Measurements from ENCODE around the gene CACNA1C.

The CACNA1C gene

DNA sequence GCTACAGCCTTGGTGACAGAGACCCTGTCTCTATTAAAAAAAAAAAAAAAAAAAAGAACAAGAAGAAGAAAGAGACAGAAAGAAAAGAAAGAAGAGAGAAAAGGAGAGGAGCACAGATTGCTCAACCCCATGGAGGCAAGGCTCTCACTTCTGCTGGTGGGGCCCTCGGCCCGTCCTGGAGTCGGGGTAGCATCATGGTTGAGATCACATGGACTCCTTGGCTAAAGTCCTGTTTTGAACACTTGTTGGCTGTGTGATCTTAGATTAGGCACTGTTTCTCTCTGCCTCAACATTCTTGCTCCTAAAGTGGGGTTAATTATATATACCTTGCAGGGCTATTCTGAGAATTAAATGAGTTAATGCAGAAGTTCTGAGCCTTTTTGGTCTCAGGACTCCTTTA is 207.7 kb downstream of the CACNA1C start:
- DNase-seq: no peak

- no peak for DNase-seq
Measured at GRCh38 chr12:2261708-2262107, 208.9 kb downstream of the CACNA1C start.

DNA sequence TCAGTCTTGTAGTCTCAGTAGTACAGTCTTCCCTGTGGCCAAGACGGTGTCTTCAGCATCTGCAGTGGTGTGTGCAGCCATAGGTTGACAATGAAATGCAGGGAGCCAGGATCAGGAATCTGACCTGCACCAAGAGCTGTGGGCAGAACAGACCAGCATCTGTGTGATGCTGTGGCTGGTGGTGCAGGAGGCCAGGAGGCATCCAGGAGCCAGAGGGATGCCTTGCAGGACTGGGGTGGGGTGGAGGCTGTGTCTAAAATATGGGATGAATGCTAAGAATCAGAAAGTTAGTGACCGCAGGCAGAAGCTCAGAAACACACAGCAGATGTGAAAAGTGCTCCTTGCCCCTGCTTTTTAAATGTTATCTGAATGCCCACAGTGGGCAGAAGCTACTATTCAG is 209.7 kb downstream of the CACNA1C start:
- DNase-seq: no peak

- DNase-seq: no peak
Measured at GRCh38 chr12:2263901-2264300, 211.1 kb downstream of the CACNA1C start.

DNA sequence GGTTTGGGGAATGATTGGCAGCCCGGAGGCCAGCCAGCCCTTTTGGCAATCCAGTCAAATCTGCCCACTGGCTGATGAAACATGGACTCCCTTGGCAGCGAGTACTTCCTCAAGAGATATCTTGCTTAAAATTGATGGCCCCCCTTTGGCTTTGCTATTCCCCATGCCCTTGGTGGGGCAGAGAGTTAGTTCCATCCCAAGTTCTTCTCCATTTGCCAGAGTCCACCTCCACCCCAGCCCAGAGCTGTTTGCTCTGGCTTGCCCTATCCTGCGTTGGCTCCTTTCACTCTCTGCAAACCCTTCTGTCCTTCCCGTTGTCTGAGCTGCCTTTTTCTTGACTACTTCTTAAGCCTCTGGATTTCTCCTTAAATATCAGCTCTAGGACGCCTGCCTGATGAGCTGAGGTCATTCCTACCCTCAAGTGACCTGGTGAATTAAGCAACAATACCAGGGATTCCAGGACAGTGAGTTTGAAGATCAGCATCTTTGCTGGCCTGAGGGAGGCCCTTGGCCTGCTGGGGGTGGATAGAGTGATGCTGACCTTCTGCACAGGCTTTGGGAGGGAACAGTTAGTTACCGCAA is 212.0 kb downstream of the CACNA1C start:
- DNase-seq: peak; percentile 99

DNA sequence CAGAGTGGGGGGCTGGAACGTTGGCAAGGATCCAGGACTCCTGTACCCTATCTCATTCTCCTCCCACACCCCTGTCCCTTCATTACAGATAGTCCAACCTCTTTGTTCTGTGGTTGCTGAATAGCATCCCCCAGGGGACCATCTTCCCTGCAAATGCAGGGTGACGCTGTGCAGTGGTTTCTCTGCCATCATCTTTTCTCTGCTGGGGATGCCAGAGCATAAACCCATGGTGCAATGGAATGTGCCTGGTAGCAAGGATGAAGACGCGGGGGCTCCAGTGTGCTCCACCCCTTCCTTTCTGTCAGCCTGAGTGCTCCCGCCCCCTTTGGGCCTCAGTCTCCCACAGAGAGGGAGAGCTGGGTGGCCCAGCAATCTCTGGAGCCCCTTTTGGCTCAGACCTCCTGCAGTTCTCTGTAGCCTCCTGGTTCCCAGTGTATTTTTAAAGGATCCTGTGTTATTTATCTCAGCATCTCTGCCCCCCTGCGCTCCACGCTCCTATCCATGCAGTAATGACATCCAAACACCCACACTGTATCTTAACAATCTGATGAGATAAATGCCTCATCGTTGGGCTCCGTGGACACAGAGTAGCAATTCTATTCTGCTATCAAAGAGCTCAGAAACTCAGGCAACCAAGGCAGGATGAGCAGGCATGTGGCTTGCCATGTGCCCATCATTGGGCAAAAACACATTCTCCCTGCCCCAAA is 212.8 kb downstream of the CACNA1C start:
- peak; percentile 96 for DNase-seq

GRCh38 chr12:2266666-2267620 is 214.2 kb downstream of the CACNA1C start:
- no peak for DNase-seq

DNA sequence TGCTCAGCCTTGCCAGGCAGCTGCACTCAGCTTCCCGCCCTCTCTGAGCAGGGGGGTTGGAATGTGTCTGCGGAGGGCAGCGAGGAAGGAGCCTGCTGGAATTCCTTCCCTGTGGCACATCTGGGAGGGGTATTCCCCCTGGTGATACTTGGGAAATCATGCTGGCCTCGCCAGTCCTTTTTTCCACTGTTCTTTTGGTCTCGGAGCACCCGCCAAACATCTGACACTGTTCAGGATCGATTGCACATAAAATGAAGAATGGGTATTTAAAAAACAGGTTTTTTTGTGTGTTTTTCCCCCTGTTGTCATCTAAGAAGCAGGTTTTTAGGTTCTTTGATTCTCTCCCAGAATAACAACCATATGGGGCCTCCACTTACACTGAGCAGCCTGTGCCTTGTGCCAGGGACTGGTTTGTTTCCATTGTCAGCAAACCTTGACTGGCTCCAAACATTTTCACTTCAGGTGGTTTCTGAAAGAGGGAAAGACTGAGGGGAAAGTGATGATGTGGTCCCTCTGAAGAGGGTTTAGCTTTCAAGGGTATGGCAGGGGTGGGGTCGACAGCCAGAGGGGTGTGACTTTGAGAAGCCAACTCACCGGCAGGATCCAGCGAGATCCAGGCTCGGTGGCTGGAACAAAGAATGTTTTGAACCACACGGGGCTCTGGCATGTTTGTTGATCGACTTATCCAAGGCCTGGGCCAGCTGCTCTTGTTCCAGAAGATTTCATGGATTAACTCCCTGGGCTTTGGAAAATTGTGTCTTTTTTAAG is 215.1 kb downstream of the CACNA1C start:
- DNase-seq: peak; percentile 93

GRCh38 chr12:2268471-2269286 is 215.9 kb downstream of the CACNA1C start:
- DNase-seq: peak; percentile 98

DNA sequence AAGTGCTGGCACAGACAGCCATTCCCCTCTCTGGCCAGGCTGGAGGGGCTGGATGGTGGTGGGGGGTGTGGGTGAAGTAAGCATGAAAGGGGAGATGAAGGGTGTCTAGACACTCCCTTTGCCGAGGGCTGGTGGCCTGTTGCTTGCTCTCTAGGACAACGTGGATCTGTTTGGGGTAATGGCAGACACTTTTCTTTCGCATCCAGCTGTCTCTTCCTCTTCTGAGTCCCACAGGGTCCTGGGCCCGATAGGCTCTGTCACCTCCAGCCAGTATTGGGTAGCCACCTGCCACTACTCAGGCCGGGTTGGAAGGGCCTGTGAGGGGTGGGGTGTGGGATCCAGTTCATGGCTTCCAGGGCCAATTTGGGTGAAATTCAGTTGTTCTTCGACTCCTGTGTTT is 218.1 kb downstream of the CACNA1C start:
- DNase-seq: no peak

DNA sequence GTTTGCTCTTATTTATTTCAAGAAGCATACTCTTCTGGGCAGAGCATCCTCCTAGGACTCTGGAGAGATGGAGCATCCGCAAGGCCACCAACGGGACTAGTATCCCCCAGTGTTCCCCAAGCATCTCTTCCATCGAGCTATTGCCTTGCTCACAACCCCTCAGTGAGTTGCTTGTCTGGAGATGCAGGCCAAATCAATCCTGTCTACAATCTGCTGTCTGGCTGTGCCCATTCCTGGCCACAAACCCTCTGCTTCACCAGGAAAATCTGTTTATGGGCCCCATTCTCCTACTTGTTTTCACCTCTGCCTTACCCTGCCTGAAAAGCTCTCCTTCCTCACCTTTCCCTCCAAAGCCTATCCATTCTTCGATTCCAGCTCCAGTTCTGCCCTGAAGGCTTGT is 219.2 kb downstream of the CACNA1C start:
- no peak for DNase-seq

DNA sequence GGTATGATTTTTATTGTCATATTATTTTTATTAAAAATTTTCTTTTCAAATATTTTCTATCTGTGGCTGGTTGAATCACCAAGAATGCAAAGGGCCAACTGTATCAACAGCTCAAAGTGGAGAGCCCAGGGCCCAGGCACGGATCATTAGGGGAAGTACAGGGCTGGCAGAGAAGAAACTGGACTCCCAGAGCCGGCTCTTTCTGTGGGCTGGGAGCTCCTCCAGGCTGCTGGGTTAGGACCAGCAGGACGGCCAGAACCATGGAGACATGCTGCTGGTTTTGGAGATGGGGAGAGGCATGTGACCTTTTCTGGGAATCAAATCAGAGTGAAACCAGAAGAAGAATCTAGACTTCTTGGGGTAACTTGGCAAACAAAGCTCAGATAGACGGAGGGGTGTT is 220.5 kb downstream of the CACNA1C start:
- DNase-seq: peak; percentile 93

- DNase-seq: no peak
Measured at GRCh38 chr12:2273751-2274150, 221.0 kb downstream of the CACNA1C start.

DNA sequence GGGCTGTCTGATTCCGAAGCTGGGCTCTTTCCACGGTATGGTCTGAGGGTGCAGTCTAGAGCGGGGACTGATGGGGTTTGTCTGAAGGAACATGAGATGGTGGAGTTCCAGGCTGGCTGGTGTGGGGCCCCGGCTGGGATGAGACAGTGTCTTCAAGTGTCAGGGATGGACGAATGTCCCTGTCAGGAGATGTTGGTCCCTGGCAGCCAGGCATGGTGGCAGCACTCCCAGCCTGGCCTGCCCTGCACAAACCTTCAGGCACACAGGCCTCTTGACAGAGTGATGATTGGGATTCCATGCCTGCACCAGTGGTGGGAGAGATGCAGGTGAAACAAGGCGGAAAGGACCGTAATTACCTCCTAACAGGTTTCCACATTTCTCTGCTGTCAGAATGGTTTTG is 221.9 kb downstream of the CACNA1C start:
- DNase-seq: no peak

DNA sequence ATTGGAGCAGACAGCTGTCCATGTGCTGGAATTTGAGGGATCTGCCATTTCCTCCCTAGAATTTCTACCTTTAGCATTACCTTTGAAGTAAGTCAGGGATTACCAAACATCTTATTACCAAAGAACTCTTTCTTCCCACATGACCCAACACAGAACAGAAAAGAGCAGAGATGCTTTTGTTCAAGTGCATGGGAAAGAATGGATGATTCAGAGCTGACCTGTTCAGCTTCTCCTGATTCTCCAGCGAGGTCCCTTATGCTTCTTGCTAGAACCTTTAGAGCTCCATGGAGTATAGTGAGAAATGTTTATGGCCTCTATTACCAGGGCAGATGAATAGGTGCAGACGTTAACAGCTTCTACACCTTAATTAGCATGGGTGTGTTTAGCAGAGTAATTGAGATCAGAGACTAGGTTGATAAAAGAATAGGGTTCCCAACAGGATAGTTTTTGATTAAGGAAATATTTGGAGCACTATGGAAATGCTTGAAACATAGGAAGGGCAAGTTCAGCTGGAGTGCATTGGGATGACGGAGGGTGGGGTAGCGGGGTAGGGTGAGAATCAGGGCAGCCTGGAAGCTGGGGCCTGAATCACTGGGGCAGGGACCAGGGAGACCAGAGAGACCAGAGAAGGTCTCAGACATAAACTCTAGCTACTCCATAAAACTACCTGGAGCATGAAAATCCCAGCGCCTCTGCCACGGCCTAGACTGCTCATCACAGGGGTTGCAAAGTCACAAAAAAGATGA is 223.7 kb downstream of the CACNA1C start:
- no peak for DNase-seq

DNA sequence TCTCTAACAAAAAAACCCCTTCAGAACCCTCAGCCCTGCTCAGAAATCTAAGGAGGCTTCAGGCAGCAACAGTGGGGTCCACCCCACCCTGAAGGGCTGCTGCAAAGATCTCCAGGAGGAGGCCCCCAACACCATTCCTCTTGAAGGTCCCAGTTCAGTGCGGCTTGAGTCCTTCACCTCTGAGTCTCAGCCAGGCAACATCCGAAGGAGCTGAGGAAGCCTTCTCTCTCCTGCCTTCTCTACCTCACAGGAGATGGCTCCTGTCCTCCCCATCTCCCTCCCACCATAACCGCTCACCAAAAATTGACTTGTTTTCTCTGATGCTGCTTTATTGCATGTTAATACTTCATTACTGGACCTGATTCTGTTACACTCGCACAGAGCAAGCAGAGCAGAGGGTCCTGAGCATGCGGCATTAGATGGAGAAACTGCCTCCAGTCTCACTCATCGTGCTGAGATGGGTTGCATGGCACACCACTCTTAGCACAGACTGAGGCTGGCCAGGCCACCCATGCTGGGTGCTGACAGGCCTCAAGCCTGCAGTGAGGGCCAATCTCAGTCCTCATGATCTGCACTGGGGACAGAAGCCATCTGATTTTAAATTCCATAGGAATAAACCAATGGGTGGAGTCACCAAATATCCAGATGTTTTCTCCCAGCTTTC is 224.8 kb downstream of the CACNA1C start:
- peak; percentile 24 for DNase-seq

DNA sequence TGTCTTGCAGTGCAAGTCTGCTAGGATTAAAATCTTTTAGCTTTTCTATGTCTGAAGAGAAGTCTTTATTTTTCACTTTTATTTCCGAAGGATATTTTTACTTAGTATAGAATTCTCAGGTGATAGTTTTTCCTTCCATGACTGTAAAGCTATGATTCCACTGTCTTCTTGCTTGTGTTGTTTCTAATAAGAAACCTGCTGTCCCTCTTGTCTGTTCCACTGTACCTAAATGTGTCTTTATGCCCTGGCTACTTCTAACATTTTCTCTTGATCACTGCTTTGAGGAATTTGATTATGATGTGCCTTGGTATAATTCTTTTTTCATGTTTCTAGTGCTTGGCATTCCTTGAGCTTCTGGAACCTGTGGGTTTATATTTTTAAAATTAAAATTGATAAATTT is 228.7 kb downstream of the CACNA1C start:
- DNase-seq: no peak

- peak; percentile 28 for DNase-seq
Measured at GRCh38 chr12:2282318-2282717, 229.5 kb downstream of the CACNA1C start.

DNA sequence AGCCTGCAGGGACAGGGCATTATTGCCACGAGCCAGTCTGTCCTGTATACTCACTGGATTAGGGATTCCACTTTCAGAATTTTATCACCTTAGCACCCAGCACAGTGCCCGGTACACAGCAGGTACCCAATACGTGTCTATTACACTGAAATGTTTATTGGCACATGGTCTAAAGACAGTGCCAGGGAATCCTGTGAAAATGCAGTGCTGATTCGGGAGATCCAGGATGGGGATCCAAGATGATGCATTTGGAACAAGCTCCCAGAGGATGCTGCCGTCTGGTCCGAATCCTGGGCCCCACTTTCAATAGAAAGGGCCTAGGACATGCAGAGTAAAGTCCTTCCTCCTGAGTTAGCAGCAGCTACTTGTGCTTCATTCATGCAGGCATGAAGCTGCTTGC is 230.7 kb downstream of the CACNA1C start:
- DNase-seq: no peak

DNA sequence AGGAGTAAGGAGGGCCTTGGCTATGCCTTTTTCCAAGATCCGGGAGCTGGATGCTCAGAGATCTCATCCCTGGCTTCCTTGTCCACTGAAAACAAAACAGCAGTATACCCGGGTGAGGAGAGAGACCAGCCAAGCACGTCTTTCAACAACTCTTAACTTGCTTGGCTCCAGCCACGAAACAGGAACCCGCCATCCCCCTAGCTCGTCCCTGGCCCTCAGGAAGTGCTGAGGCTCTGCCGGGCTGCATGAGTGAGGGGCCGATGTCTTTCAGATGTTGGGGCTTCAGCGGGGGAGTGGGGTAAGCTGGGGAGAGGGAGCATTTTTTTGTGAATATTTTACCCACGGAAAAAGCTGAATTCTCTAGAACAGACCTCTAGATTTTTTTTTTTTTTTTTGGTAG is 231.1 kb downstream of the CACNA1C start:
- DNase-seq: peak; percentile 74
